HL-60 (cell line): ENCODE measurements around the gene CDK19.

Experiments
- DNase-seq, 2 experiments: peaks; one replicate each; pipeline ENCODE4 v3.0.0-alpha.2; 2010 to 2020; ENCODE audit warnings: low read depth in 1 of 2, low spot score in 1 of 2
- H3K27ac ChIP-seq: fragments of 250-450 bp; sonication (Bioruptor Pico); replicated peaks from 2 replicates; pipeline ENCODE4 v1.5.1; 2020; ENCODE audit warnings: mild to moderate bottlenecking, moderate library complexity
- H3K27me3 ChIP-seq: fragments of 250-450 bp; sonication (Bioruptor Pico); 2 replicates; pipeline ENCODE4 v1.5.1; 2021; ENCODE audit warnings: mild to moderate bottlenecking, moderate library complexity; ENCODE audit not compliant: insufficient read depth, poor library complexity, severe bottlenecking
- H3K4me3 ChIP-seq: replicated peaks from 2 replicates; pipeline ENCODE4 v1.5.1; 2011; ENCODE audit warnings: mild to moderate bottlenecking, control low read depth, low read length; ENCODE audit not compliant: insufficient read depth
- GABPA ChIP-seq: IDR thresholded peaks from 2 replicates; pipeline ENCODE4 v1.6.1; 2012; ENCODE audit warnings: low read depth
- POLR2AphosphoS5 ChIP-seq: IDR thresholded peaks from 2 replicates; pipeline ENCODE4 v1.6.1; 2012; ENCODE audit warnings: low read depth
- SPI1 ChIP-seq: IDR thresholded peaks from 2 replicates; pipeline ENCODE4 v1.6.1; 2012; ENCODE audit warnings: low read depth, mild to moderate bottlenecking, borderline replicate concordance
- TF ChIP-seq, protein P1 (sequence below): IDR thresholded peaks from one replicate; pipeline ENCODE4 v1.5.1; 2011; ENCODE audit warnings: low read length, control low read depth, inconsistent platforms; ENCODE audit not compliant: insufficient read depth
- TF ChIP-seq, protein P2 (sequence below): IDR thresholded peaks from 2 replicates; pipeline ENCODE4 v1.6.1; 2012; ENCODE audit warnings: low read depth; ENCODE audit not compliant: insufficient replicate concordance

Gene CDK19

DNA sequence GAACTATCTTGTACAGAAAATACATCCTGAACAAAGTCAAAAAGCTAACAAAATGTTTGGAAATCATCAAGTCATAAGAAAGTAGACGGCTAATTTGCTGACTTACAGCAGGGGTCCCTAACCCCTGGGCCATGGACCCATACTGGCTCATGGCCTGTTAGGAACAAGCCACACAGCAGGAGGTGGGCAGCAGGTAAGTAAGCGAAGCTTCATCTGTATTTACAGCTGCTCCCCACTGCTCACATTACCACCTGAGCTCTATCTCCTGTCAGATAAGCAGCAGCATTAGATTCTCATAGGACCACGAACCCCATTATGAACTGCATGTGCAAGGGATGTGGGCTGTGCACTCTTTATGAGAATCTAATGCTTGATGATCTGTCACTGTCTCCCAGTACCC lies 115.5 kb downstream of the CDK19 start:
- Histone ChIP-seq H3K4me3 (no peak overlapping the region), H3K27me3 (no peaks in the 10 kb centered on the region), H3K27ac (no peak overlapping the region)
- TF ChIP-seq POLR2AphosphoS5 (no peak), SPI1 (no peak), GABPA (no peak)
- TF ChIP-seq, protein P1, sequence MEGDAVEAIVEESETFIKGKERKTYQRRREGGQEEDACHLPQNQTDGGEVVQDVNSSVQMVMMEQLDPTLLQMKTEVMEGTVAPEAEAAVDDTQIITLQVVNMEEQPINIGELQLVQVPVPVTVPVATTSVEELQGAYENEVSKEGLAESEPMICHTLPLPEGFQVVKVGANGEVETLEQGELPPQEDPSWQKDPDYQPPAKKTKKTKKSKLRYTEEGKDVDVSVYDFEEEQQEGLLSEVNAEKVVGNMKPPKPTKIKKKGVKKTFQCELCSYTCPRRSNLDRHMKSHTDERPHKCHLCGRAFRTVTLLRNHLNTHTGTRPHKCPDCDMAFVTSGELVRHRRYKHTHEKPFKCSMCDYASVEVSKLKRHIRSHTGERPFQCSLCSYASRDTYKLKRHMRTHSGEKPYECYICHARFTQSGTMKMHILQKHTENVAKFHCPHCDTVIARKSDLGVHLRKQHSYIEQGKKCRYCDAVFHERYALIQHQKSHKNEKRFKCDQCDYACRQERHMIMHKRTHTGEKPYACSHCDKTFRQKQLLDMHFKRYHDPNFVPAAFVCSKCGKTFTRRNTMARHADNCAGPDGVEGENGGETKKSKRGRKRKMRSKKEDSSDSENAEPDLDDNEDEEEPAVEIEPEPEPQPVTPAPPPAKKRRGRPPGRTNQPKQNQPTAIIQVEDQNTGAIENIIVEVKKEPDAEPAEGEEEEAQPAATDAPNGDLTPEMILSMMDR = no peak
- TF ChIP-seq, protein P2, sequence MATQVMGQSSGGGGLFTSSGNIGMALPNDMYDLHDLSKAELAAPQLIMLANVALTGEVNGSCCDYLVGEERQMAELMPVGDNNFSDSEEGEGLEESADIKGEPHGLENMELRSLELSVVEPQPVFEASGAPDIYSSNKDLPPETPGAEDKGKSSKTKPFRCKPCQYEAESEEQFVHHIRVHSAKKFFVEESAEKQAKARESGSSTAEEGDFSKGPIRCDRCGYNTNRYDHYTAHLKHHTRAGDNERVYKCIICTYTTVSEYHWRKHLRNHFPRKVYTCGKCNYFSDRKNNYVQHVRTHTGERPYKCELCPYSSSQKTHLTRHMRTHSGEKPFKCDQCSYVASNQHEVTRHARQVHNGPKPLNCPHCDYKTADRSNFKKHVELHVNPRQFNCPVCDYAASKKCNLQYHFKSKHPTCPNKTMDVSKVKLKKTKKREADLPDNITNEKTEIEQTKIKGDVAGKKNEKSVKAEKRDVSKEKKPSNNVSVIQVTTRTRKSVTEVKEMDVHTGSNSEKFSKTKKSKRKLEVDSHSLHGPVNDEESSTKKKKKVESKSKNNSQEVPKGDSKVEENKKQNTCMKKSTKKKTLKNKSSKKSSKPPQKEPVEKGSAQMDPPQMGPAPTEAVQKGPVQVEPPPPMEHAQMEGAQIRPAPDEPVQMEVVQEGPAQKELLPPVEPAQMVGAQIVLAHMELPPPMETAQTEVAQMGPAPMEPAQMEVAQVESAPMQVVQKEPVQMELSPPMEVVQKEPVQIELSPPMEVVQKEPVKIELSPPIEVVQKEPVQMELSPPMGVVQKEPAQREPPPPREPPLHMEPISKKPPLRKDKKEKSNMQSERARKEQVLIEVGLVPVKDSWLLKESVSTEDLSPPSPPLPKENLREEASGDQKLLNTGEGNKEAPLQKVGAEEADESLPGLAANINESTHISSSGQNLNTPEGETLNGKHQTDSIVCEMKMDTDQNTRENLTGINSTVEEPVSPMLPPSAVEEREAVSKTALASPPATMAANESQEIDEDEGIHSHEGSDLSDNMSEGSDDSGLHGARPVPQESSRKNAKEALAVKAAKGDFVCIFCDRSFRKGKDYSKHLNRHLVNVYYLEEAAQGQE = no peak
- DNase-seq = no peak

DNA sequence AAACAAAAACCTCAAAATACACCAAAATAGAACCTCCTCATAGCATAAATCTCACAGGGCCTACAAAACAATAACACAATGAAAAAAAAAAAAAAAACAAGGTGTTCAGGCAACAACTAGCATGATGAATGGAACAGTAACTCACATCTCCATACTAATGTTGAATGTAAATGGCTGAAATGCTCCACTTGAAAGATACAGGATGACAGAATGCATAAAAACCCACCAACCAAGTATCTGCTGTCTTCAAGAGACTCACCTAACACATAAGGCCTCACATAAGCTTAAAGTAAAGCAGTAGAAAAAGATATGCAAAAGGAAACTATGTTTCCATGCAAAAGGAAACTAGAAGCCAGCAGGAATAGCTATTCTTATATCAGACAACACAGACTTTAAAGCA lies 121.3 kb downstream of the CDK19 start:
- Histone ChIP-seq H3K27ac (no peak overlapping the region), H3K27me3 (no peaks in the 10 kb centered on the region)
- TF ChIP-seq, protein P1 = no peak
- TF ChIP-seq GABPA = no peak
- TF ChIP-seq, protein P2 = no peak
- TF ChIP-seq SPI1 = no peak
- no peak for TF ChIP-seq POLR2AphosphoS5

DNA sequence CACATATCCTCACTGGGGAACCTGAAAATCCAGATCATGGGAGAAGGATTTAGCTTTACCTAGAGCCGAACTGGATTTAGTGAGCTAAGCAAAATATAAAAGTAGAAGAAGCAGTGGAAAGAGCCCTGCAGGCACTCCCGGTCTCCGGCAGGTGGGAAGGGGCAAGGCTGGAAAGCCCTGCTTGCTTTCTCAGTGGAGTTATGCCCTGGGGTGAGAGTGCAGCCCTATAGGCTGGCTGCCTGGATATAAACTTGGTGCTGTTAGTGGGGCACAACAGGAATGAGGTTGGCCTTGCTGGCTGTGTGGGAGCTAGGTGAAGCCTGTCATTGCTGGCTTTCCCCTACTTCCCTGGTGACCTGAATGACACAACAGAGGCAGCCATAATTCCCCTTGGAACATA lies 122.0 kb downstream of the CDK19 start:
- Histone ChIP-seq H3K27ac (no peak overlapping the region), H3K4me3 (no peak overlapping the region), H3K27me3 (no peaks in the 10 kb centered on the region)
- no peak for TF ChIP-seq GABPA
- DNase-seq = no peak

More for the DNA sequence above, 121.3 kb downstream of the CDK19 start:
- DNase-seq = no peak
- H3K4me3 ChIP-seq = no peak overlapping the region

DNA sequence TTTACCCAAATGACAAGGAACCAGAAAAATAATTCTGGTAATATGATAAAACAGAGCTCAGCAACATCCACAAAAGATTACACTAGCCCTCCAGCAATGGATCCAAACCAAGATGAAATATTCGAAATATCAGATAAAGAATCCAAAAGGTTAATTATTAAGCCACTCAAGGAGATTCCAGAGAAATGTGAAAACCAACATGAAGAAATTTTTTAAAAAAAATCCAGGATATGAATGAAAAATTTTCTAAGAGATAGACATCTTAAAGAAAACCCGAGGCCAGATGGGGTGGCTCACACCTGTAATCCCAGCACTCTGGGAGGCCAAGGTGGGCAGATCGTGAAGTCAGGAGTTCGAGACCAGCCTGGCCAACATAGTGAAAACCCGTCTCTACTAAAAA lies 124.4 kb downstream of the CDK19 start:
- no peak overlapping the region for H3K27ac ChIP-seq
- no peak for TF ChIP-seq SPI1
- no peak for TF ChIP-seq POLR2AphosphoS5
- TF ChIP-seq, protein P2 = no peak
- TF ChIP-seq GABPA = no peak
- TF ChIP-seq, protein P1 = no peak
- no peak for DNase-seq
- H3K4me3 ChIP-seq = no peak overlapping the region
- no peaks in the 10 kb centered on the region for H3K27me3 ChIP-seq
